NCI-H82 treated with DMSO at 0.1 percent for 48 hours (cell line): ENCODE results near the gene LPCAT3.
"Not testable (repeated sequence)": the region's sequence is repeated elsewhere in the genome, so short reads cannot be mapped to it uniquely, and the experiment has no call there.

Experiments
- DNase-seq: peaks from one replicate; lab custom pipeline; 2025; ENCODE audit not compliant: unreplicated experiment; lab: John Stamatoyannopoulos, UW

Gene LPCAT3

GRCh38 chr12:7018350-7019042 is at the start of gene LPCAT3:
LPCAT3 (minus strand) TSS chr12:7018476; CDS start chr12:7018424, 52 bp downstream.
- peak; percentile 90 for DNase-seq

GRCh38 chr12:7067096-7067495 is 48.8 kb upstream of the LPCAT3 start:
- no peak for DNase-seq

GRCh38 chr12:7066596-7066995 is 48.3 kb upstream of the LPCAT3 start:
- DNase-seq, result no peak

GRCh38 chr12:7065073-7065623 is 46.9 kb upstream of the LPCAT3 start:
- DNase-seq, result no peak

GRCh38 chr12:7064516-7064915 is 46.2 kb upstream of the LPCAT3 start:
- DNase-seq, result no peak

- no peak for DNase-seq
Measured at GRCh38 chr12:7061596-7061995, 43.3 kb upstream of the LPCAT3 start.

- DNase-seq, result no peak
Measured at GRCh38 chr12:7061138-7061537, 42.9 kb upstream of the LPCAT3 start.

GRCh38 chr12:7060353-7060954 is 42.2 kb upstream of the LPCAT3 start, which contains the start of gene C1S:
C1S (plus strand) TSS chr12:7060718; CDS start chr12:7061913, 1,195 bp downstream.
- DNase-seq, result no peak

GRCh38 chr12:7059780-7060179 is 41.5 kb upstream of the LPCAT3 start:
- no peak for DNase-seq

GRCh38 chr12:7058850-7059395 is 40.6 kb upstream of the LPCAT3 start:
- DNase-seq, result no peak

GRCh38 chr12:7058163-7058845 is 40.0 kb upstream of the LPCAT3 start:
- DNase-seq, result no peak

GRCh38 chr12:7055736-7056135 is 37.5 kb upstream of the LPCAT3 start:
- not testable (repeated sequence) for DNase-seq

GRCh38 chr12:7054925-7055324 is 36.6 kb upstream of the LPCAT3 start:
- no peak for DNase-seq

- DNase-seq, result not testable (repeated sequence)
Measured at GRCh38 chr12:7049973-7050372, 31.7 kb upstream of the LPCAT3 start.

- not testable (repeated sequence) for DNase-seq
Measured at GRCh38 chr12:7049445-7049951, 31.2 kb upstream of the LPCAT3 start.

GRCh38 chr12:7047306-7047705 is 29.0 kb upstream of the LPCAT3 start:
- no peak for DNase-seq

- DNase-seq, result no peak
Measured at GRCh38 chr12:7046383-7047105, 28.3 kb upstream of the LPCAT3 start.

- DNase-seq, result no peak
Measured at GRCh38 chr12:7045913-7046312, 27.6 kb upstream of the LPCAT3 start.

GRCh38 chr12:7042842-7043241 is 24.6 kb upstream of the LPCAT3 start:
- DNase-seq, result peak; percentile 52

- DNase-seq, result no peak
Measured at GRCh38 chr12:7039403-7039802, 21.1 kb upstream of the LPCAT3 start.

- DNase-seq, result no peak
Measured at GRCh38 chr12:7038591-7038990, 20.3 kb upstream of the LPCAT3 start.
